NT2/D1 (cell line): ENCODE measurements around the gene PRMT7.

Experiments
- SUZ12 ChIP-seq: IDR thresholded peaks from 2 replicates; pipeline ENCODE4 v1.6.1; 2011; ENCODE audit not compliant: insufficient read length, insufficient read depth; ENCODE audit errors: extremely low read depth
- YY1 ChIP-seq: IDR thresholded peaks from 2 replicates; pipeline ENCODE4 v1.6.1; 2011; ENCODE audit not compliant: insufficient read length, insufficient read depth
- ZNF274 ChIP-seq: IDR thresholded peaks from 2 replicates; pipeline ENCODE4 v1.6.1; 2011; ENCODE audit warnings: mild to moderate bottlenecking, low read depth, low read length

DNA sequence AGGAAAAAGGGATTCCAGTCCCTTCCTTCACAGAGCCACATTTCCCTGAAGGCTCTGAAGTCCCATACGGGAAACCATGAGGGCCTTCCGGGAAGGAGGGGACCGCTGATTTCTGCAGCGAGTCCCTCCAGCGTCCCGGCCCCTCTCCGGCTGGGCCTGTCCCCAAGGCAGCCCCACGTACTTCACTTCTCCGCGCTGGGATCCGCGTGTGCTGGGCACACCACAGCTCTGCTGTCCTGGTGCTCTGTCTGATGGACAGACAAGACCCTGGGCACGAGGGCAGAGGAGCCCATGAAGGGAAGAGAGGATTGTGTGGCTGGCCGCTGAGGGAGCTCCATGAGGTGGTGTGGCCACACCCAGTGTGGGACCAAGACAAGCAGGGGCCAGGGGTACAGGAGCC lies 57.1 kb downstream of the PRMT7 start:
- TF ChIP-seq SUZ12 = no peak
- no peak for TF ChIP-seq ZNF274
- no peak for TF ChIP-seq YY1
